WI38 (cell line): ENCODE results near the gene LTA.

Experiments used
- H3K4me3 ChIP-seq: 2 replicates; pipeline ENCODE4 v1.5.1; 2011; ENCODE audit warnings: low read depth, mild to moderate bottlenecking, control low read depth, low read length
- CTCF ChIP-seq: IDR thresholded peaks from 2 replicates; pipeline ENCODE4 v1.5.1; 2012; ENCODE audit warnings: low read depth, mild to moderate bottlenecking, control low read depth, low read length

Gene LTA

GRCh38 chr6:31579546-31580437 lies 7.7 kb downstream of the LTA start:
- TF ChIP-seq CTCF = no peak
- H3K4me3 ChIP-seq = no peak overlapping the region

GRCh38 chr6:31580438-31580740 lies 8.3 kb downstream of the LTA start:
- TF ChIP-seq CTCF = no peak
- peak overlapping the region; percentile 79 for H3K4me3 ChIP-seq

- TF ChIP-seq CTCF = peak; percentile 94
- H3K4me3 ChIP-seq = peak overlapping the region; percentile 79
Measured at GRCh38 chr6:31580807-31581433, 8.8 kb downstream of the LTA start.

- H3K4me3 ChIP-seq = peak overlapping the region; percentile 79
- TF ChIP-seq CTCF = no peak
Measured at GRCh38 chr6:31581434-31582229, 9.5 kb downstream of the LTA start.

GRCh38 chr6:31582230-31582643 lies 10.1 kb downstream of the LTA start, which contains the start of gene LTB:
TSS of gene LTB (minus strand) at chr6:31582424. CDS start at chr6:31582417, 7 bp downstream.
- H3K4me3 ChIP-seq = peak within 1 kb of the TSS; percentile 79
- no peak for TF ChIP-seq CTCF

GRCh38 chr6:31585491-31585890 lies 13.4 kb downstream of the LTA start:
- H3K4me3 ChIP-seq = no peak overlapping the region
- peak; percentile 35 for TF ChIP-seq CTCF
